Osteoblast (primary cell): Measurements from ENCODE around the gene ANTXR1. TPM values are rescaled to one million over a fixed set of nuclear protein-coding genes. Genes with fewer than 3 reads are reported as not detected.

Experiments used
- DNase-seq: peaks from one replicate; pipeline ENCODE4 v3.0.0; 2011; ENCODE audit warnings: low spot score, mixed read lengths; ENCODE audit not compliant: insufficient read length; ENCODE audit errors: missing footprints
- H2AFZ ChIP-seq: 2 replicates; pipeline ENCODE4 v1.6.0; 2011; ENCODE audit warnings: mild to moderate bottlenecking, low read length
- H3K27ac ChIP-seq: 2 replicates; pipeline ENCODE4 v1.5.1; 2011; ENCODE audit warnings: mild to moderate bottlenecking, low read depth, low read length, moderate library complexity
- H3K27me3 ChIP-seq: 2 replicates; pipeline ENCODE4 v1.6.0; 2012; ENCODE audit warnings: mild to moderate bottlenecking, control low read depth, inconsistent platforms, low read length, moderate library complexity; ENCODE audit not compliant: insufficient read depth
- H3K36me3 ChIP-seq: 2 replicates; pipeline ENCODE4 v1.5.1; 2011; ENCODE audit warnings: mild to moderate bottlenecking, low read length, control low read depth, moderate library complexity; ENCODE audit not compliant: insufficient read depth
- H3K4me1 ChIP-seq: 2 replicates; pipeline ENCODE4 v1.5.1; 2011; ENCODE audit warnings: mild to moderate bottlenecking, low read length, control low read depth, moderate library complexity; ENCODE audit not compliant: insufficient read depth
- H3K4me2 ChIP-seq: 2 replicates; pipeline ENCODE4 v1.6.0; 2011; ENCODE audit warnings: mild to moderate bottlenecking, low read length; ENCODE audit not compliant: insufficient read depth
- H3K4me3 ChIP-seq: fragments of 200-600 bp; sonication (generic); 3 replicates; pipeline ENCODE4 v1.5.1; 2012; ENCODE audit warnings: mild to moderate bottlenecking, low read length, inconsistent platforms; ENCODE audit not compliant: insufficient read depth
- H3K79me2 ChIP-seq: 2 replicates; pipeline ENCODE4 v1.6.0; 2012; ENCODE audit warnings: mild to moderate bottlenecking, low read length, control low read depth, inconsistent platforms; ENCODE audit not compliant: insufficient read depth
- H3K9me3 ChIP-seq: 2 replicates; pipeline ENCODE4 v1.5.1; 2011; ENCODE audit warnings: low read depth, low read length, control low read depth
- H4K20me1 ChIP-seq: 2 replicates; pipeline ENCODE4 v1.6.0; 2012; ENCODE audit warnings: mild to moderate bottlenecking, low read length, control low read depth; ENCODE audit not compliant: insufficient read depth
- CTCF ChIP-seq: IDR thresholded peaks from 2 replicates; pipeline ENCODE4 v1.5.1; 2011; ENCODE audit warnings: mild to moderate bottlenecking, low read depth, low read length, moderate library complexity; ENCODE audit errors: extremely low read depth
- total RNA-seq: library from RNA; depleted of rRNA; stranded (reverse); fragments of >200 nt; gene quantifications from 2 replicates; pipeline ENCODE4 v1.2.3, GENCODE V29; 2012

ANTXR1 gene
- total RNA-seq, 1 donor: 123 TPM

GRCh38 chr2:69217333-69218080 lies 204.5 kb downstream of the ANTXR1 start:
- H3K4me3 ChIP-seq: no peak overlapping the region
- no peak overlapping the region for H3K4me2 ChIP-seq
- no peak for DNase-seq
- no peak overlapping the region for H3K27ac ChIP-seq
- no peaks in the 10 kb centered on the region for H4K20me1 ChIP-seq
- H3K4me1 ChIP-seq: peaks cover 43% of the 10 kb centered on the region
- H3K36me3 ChIP-seq: no peaks in the 10 kb centered on the region
- no peak overlapping the region for H2AFZ ChIP-seq
- H3K27me3 ChIP-seq: no peaks in the 10 kb centered on the region
- TF ChIP-seq CTCF: no peak
- H3K9me3 ChIP-seq: no peaks in the 10 kb centered on the region
- H3K79me2 ChIP-seq: no peaks in the 10 kb centered on the region

- Histone ChIP-seq H3K4me2 (peak overlapping the region; percentile 58), H3K36me3 (no peaks in the 10 kb centered on the region), H4K20me1 (no peaks in the 10 kb centered on the region), H3K4me1 (peaks cover 60% of the 10 kb centered on the region), H3K4me3 (no peak overlapping the region), H3K79me2 (no peaks in the 10 kb centered on the region), H2AFZ (no peak overlapping the region), H3K27ac (peak overlapping the region; percentile 91), H3K9me3 (no peaks in the 10 kb centered on the region), H3K27me3 (no peaks in the 10 kb centered on the region)
- DNase-seq: no peak
- TF ChIP-seq CTCF: no peak
Observed at GRCh38 chr2:69221512-69221911, 208.5 kb downstream of the ANTXR1 start.

- no peak for DNase-seq
- H3K27me3 ChIP-seq: no peaks in the 10 kb centered on the region
- no peak overlapping the region for H3K4me3 ChIP-seq
- H3K4me1 ChIP-seq: peaks cover 55% of the 10 kb centered on the region
- TF ChIP-seq CTCF: no peak
- no peaks in the 10 kb centered on the region for H3K9me3 ChIP-seq
- no peaks in the 10 kb centered on the region for H4K20me1 ChIP-seq
- H3K79me2 ChIP-seq: no peaks in the 10 kb centered on the region
- H3K36me3 ChIP-seq: no peaks in the 10 kb centered on the region
- peak overlapping the region; percentile 58 for H3K4me2 ChIP-seq
- H3K27ac ChIP-seq: peak overlapping the region; percentile 91
- no peak overlapping the region for H2AFZ ChIP-seq
Observed at GRCh38 chr2:69221960-69222751, 209.2 kb downstream of the ANTXR1 start.
